Lower leg skin (tissue), 3 donors: ENCODE data around the gene SMIM20.

Source experiments
- POLR2A ChIP-seq, 2 donors: fragments of 450-650 bp; IDR thresholded peaks; one replicate each; pipeline ENCODE4 v1.6.1; 2016 to 2017; ENCODE audit warnings: antibody characterized with exemption in 2 of 2, mild to moderate bottlenecking in 1 of 2, moderate library complexity in 1 of 2
- TF ChIP-seq, protein P1 (sequence below), 3 donors: fragments of 450-650 bp; IDR thresholded peaks; one replicate each; pipeline ENCODE4 v1.5.1; 2016; ENCODE audit warnings: antibody characterized with exemption in 3 of 3, mild to moderate bottlenecking in 3 of 3, moderate library complexity in 2 of 3

DNA sequence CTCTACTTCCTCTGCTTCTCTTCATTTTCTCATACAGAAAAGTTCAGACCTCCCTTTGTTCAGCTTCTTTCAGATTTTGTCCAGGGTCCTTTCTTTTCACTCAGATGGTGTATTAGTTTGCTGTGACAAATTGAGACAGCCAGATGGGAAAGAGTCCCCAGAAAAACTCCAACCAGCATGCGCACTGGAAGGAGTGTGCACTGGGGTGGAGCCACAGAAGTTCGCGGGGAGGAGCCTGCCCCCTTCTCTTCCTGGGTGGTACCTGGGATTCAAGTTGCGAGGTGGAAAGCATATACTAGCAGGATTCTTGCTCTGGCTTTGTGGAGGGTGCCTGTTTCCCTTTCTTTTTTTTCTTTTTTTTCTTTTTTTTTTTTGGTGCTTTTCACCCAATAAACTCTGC, 51.6 kb downstream of the SMIM20 start:
- TF ChIP-seq, protein P1, sequence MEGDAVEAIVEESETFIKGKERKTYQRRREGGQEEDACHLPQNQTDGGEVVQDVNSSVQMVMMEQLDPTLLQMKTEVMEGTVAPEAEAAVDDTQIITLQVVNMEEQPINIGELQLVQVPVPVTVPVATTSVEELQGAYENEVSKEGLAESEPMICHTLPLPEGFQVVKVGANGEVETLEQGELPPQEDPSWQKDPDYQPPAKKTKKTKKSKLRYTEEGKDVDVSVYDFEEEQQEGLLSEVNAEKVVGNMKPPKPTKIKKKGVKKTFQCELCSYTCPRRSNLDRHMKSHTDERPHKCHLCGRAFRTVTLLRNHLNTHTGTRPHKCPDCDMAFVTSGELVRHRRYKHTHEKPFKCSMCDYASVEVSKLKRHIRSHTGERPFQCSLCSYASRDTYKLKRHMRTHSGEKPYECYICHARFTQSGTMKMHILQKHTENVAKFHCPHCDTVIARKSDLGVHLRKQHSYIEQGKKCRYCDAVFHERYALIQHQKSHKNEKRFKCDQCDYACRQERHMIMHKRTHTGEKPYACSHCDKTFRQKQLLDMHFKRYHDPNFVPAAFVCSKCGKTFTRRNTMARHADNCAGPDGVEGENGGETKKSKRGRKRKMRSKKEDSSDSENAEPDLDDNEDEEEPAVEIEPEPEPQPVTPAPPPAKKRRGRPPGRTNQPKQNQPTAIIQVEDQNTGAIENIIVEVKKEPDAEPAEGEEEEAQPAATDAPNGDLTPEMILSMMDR (IDR thresholded peaks at IDR 0.05): no peak
- no peak for TF ChIP-seq POLR2A (IDR thresholded peaks at IDR 0.05)
